ENCODE measurements around the gene PIP4K2A. TPM values are rescaled to one million over a fixed set of nuclear protein-coding genes. Genes with fewer than 3 reads are reported as not detected.

Gene PIP4K2A
- total RNA-seq, 1 donor from 2014 or later = 28.6 TPM

DNA sequence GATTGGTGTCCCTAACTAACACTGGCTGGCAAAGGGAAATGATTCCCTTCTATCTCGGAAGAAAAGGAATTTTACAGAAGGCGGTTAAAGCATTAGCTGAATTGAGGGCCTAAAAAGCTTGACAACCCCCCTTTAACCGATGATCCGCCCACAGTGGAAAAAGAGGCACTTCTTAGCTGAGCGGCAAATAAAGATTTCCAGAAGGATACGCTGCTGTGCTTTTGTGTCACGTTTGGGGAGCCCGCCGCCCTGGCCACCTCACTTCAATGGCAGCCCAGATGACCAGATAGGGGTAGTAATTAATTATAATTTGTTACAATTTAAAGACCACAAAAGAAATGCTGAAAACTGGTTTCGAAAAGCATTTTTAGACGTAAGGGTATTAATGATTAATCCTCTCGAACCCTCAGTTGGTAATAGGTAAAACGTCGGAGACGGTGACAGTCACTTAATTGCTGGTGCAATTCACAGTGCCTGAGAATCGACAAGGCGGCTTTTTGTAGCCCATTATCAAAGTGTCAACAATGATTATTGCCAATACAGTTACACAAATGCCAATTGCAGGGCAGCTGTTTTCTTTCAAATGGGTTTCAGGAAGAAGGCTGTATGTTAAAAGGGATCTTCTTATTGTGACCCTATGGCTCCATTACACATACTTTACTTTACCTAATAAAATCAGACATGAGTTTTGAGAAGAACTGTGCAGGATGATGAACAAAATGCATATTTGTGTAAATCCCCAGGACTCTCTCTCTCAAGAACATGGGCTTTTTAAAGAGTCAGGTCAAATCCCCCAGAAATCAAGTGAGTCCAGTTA, 154.1 kb downstream of the PIP4K2A start:
- TF ChIP-seq, protein P1, sequence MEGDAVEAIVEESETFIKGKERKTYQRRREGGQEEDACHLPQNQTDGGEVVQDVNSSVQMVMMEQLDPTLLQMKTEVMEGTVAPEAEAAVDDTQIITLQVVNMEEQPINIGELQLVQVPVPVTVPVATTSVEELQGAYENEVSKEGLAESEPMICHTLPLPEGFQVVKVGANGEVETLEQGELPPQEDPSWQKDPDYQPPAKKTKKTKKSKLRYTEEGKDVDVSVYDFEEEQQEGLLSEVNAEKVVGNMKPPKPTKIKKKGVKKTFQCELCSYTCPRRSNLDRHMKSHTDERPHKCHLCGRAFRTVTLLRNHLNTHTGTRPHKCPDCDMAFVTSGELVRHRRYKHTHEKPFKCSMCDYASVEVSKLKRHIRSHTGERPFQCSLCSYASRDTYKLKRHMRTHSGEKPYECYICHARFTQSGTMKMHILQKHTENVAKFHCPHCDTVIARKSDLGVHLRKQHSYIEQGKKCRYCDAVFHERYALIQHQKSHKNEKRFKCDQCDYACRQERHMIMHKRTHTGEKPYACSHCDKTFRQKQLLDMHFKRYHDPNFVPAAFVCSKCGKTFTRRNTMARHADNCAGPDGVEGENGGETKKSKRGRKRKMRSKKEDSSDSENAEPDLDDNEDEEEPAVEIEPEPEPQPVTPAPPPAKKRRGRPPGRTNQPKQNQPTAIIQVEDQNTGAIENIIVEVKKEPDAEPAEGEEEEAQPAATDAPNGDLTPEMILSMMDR (conservative IDR thresholded peaks at IDR 0.05; ENCODE audit: low read depth, low read length) = no peak
- DNase-seq (ENCODE audit: low read depth) = no peak

DNA sequence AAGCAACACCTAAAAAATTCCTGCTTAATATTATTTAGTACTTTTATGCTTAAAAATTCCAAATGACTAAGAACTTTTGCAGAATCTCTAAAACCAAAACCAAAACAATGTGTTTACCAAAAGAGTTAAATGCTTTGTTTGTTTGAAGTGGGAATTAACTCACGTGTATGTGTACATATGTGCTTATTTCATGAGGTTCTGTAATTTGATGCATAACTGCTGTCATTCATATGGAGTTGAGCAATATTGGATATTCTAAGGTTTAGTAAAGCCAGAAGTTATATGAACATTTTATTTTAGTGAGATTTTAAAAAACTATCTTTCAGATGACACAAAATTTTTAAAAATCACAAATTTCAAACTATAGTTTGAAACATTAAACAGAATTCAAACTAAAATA, 157.1 kb downstream of the PIP4K2A start:
- no peak for DNase-seq (ENCODE audit: low read depth)
- TF ChIP-seq, protein P1 (conservative IDR thresholded peaks at IDR 0.05; ENCODE audit: low read depth, low read length) = no peak
- no peak overlapping the region for H3K4me3 ChIP-seq (ENCODE audit: low read depth, low read length)

More for the DNA sequence above, 154.1 kb downstream of the PIP4K2A start:
- H3K4me3 ChIP-seq (ENCODE audit: low read depth, low read length) = no peak overlapping the region

DNA sequence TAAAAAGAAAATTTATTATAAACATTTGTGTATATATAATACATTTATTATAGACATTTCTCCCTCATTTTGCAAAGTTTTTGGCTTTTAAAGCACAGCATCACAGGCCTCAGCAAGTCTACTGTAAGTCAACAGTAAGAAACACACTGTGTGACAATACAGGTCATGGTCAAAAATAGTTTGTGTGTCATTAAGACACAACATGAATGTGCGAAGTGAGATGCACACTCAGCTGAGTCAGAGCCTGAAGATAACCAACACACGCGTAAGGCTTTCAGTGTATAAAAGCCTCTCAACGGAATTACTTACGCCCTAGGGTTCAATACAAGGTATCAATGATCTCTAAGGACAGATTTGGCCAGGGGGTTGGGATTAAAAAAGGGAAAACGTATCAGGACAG, 157.6 kb downstream of the PIP4K2A start:
- TF ChIP-seq, protein P1 (conservative IDR thresholded peaks at IDR 0.05; ENCODE audit: low read depth, low read length) = no peak
- H3K4me3 ChIP-seq (ENCODE audit: low read depth, low read length) = no peak overlapping the region
- no peak for DNase-seq (ENCODE audit: low read depth)

DNA sequence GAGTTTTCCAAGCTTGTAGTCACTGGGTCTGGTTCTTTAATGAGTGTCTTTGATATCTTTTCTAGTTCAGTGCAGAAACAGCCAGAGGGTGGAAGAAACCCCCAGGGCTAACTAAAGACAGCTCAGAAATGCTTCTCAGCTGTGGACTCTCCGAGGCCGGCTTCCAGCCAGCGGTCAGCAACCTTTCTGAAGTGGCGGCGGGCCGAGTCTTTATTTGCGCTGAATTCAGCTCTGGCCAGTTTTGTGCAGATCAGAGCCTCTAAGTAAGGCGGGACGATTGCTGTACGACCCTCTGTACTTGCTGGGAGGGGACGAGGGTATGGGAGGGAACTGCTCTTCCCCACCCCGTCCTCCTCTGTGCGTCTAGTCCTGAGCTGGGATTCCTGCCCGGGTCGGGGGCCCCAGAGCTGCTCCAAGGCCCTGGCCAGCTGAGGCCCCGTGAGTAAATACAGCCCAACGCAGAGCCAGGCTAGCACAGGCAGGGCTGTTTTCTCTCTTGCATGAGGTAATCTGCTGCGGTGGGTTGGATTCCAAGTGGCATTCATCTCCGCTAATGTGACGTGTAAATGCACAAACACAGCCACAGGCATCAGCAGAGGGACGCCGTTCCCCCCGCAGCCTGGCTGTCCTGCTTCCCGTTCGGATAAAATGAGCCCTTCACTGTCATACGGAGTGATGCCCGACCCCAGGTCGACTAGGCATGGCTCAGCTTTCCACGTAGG, 159.8 kb downstream of the PIP4K2A start:
- DNase-seq (ENCODE audit: low read depth) = no peak
- TF ChIP-seq, protein P1 (conservative IDR thresholded peaks at IDR 0.05; ENCODE audit: low read depth, low read length) = no peak
- H3K4me3 ChIP-seq (ENCODE audit: low read depth, low read length) = no peak overlapping the region

DNA sequence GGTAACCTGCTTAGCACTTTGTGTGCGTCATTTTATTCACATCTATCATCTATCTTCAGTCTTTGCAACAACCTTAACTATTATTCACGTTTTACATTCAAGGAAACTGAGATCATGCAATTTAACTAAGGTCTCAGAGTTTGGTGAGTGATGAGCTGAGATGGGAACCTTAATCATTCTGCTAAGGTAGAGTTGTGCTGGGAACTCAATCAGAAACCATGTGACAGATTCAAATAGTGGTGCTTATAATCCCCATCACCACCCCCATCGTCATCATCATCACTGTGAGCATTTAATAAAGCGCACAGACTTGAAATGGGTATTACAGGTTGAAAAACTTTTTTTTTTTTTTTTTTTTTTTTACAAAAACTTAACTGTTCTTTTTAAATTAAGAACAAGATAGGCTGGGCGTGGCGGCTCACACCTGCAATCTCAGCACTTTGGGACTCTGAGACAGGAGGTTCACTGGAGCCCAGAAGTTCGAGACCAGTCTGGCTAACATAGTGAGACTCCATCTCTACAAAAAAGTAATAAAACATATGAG, 160.9 kb downstream of the PIP4K2A start:
- no peak overlapping the region for H3K4me3 ChIP-seq (ENCODE audit: low read depth, low read length)
- DNase-seq (ENCODE audit: low read depth) = no peak
- TF ChIP-seq, protein P1 (conservative IDR thresholded peaks at IDR 0.05; ENCODE audit: low read depth, low read length) = no peak

DNA sequence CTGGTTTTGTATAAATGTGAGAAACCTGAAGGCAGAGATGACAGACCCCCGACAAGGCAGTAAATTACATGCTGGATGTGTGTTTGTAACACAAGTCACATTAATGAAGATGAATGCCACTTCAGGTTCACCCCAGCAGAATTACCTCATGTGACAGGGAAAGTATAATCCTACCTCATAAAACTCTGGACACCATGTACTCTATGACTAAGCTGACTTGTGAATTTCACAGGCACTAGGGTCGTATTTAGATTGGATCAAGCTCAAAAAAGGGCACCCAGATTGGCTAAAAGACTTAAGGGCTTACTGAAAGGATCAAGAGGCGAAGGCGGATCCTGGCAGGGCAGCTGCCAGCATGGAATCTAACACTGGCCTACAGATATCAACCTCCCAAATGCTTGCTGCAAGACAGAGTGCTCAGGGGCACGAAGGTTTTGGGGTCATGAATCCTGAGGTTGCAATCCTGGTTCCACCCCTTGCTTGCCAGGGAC, 161.4 kb downstream of the PIP4K2A start:
- DNase-seq (ENCODE audit: low read depth) = peak; percentile 13
- H3K4me3 ChIP-seq (ENCODE audit: low read depth, low read length) = no peak overlapping the region
- TF ChIP-seq, protein P1 (conservative IDR thresholded peaks at IDR 0.05; ENCODE audit: low read depth, low read length) = no peak

Data from epithelial cell of proximal tubule (primary cell).